Mucosa of gallbladder (tissue), 1 donor: ENCODE data around the gene ELK4. TPM values are rescaled to one million over a fixed set of nuclear protein-coding genes. Genes with fewer than 3 reads are reported as not detected.

Experiments used
- DNase-seq: peaks from one replicate; pipeline ENCODE4 v3.0.0-alpha.2; 2020; ENCODE audit warnings: low spot score
- total RNA-seq: library from RNA; stranded (reverse); gene quantifications from one replicate; pipeline ENCODE4 v1.2.1, GENCODE V29; 2021
- donor health status: DM: no; HTN: no; CAD: no.

ELK4 gene
- total RNA-seq = 74.8 TPM

GRCh38 chr1:205631768-205632668 is at the start of gene ELK4:
TSS of gene ELK4 (minus strand) at chr1:205632011. CDS start at chr1:205623882, 8,129 bp downstream.
- DNase-seq = peak; percentile 98

GRCh38 chr1:205681364-205681763 is 49.6 kb upstream of the ELK4 start:
- DNase-seq = no peak

GRCh38 chr1:205680073-205680851 is 48.5 kb upstream of the ELK4 start, which contains the start of gene SLC45A3:
TSS of gene SLC45A3 (minus strand) at chr1:205680509. CDS start at chr1:205664656, 15,853 bp downstream.
- DNase-seq = no peak

DNA sequence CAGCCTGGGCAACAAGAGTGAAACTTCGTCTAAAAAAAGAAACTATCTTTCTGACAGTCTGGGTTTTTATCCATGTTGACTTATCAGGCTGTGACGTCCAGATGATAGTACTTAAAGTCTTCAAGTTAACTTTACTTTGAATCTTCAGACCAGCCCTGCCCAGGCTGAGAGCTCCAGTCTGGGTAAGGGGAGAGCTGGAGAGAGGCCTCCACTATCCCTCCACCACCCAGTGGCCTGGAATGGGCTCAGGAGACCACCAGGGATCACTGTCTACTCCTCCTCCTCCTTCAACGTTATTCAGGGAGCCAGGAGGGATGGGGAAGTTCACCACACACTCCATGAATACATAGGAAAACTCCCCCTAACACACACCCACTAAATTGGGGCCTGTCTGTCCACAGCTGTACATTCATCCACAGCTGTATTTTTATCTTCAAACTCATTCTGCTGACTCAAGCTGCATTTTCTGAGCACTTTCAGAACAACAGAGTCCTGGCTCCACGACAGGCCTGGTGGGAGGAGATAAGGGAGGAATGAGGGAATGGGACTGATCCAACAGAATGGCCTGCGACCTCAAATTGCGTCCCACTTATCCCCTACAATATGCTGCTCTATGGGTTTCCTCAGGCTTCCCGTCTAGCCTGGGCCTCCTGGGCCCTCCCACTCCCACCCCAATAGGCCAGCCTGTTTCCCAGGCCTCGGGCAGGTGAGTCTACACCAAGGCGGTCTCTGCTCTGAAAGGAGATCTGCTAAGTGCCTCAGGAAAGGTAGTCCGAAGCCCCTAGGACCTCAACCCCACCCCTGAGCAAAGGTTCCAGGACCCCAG is 46.7 kb upstream of the ELK4 start:
- DNase-seq = no peak

DNA sequence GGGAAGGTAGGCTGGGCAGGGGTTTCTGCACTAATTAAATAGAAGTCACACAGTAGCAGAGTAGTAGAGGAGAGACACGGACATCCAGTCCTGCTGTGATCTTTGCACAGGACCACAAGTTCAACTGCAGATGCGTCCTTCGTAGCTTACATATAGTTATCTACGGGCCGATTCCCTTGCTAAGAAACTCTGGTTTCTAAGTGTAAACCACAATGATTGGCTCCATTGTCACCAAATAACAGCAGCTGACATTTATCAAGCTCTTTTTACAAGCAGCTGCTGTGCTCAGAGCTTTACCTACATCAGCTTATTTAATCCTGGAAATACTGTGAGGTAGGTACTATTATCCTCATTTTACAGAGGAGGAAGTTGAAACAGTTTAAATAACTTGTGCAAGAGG is 45.4 kb upstream of the ELK4 start:
- DNase-seq = no peak

DNA sequence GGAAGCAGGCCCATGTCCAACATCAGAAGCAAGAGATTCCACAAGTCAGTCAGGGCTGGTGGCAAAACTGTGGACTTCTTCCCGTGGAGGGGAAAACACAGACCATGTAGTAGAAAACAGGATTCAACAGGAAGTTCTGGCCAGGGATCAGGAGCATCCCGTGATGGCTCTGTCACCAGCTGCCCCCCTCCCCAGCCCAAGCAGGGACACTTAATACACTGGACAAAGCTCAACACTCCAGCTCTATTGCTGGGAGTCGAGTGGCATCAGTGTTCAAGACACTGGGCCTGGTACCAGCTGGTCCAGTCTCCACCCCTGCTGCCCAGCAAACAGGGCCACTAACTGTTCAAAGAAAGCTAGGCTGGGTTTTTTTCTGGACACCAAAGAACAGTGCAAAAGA is 44.8 kb upstream of the ELK4 start:
- no peak for DNase-seq

DNA sequence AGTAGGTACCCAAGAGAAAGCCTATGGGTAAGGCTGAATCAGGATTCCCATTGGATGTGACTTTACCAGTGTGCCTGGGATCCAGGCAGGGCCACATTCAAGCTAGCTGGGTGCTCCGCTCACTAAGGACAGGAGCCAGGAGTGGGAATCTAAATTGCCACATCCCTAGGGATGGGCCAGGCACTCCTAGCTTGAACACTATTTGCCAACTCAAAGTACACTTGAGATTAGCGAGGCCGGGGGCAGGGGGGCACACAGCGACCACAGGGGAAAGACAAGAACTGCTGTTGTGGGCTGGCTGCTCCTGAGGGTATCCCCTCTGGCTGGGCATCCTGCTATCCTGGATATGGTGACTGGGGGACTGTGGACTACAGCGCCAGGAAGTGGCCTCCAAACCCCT is 44.2 kb upstream of the ELK4 start:
- DNase-seq = no peak

- DNase-seq = no peak
Observed at GRCh38 chr1:205675247-205675646, 43.4 kb upstream of the ELK4 start.

GRCh38 chr1:205672970-205673369 is 41.2 kb upstream of the ELK4 start:
- DNase-seq = no peak

DNA sequence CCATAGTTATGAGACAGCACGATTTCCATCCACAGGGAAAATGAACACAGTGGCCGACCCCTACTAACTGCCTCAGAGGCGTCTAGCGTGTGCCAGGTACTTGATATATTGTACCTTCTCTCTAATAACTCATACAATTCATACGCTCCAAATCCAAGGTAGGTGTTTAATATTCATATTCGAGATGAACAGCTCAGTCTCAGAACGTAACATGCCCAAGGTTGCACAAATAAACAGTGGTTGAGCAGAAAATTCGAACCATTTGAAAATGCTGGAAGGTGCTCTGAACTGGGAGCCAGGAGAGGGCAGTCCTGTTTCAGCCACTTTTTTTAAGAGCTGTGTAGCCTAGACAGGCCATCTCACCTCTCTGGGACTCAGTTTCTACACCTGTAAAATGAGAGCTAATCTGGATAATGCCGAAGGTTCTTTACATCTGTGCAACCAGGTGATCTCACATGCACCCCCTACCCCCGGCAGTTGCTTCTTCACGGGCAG is 40.6 kb upstream of the ELK4 start:
- DNase-seq = no peak

DNA sequence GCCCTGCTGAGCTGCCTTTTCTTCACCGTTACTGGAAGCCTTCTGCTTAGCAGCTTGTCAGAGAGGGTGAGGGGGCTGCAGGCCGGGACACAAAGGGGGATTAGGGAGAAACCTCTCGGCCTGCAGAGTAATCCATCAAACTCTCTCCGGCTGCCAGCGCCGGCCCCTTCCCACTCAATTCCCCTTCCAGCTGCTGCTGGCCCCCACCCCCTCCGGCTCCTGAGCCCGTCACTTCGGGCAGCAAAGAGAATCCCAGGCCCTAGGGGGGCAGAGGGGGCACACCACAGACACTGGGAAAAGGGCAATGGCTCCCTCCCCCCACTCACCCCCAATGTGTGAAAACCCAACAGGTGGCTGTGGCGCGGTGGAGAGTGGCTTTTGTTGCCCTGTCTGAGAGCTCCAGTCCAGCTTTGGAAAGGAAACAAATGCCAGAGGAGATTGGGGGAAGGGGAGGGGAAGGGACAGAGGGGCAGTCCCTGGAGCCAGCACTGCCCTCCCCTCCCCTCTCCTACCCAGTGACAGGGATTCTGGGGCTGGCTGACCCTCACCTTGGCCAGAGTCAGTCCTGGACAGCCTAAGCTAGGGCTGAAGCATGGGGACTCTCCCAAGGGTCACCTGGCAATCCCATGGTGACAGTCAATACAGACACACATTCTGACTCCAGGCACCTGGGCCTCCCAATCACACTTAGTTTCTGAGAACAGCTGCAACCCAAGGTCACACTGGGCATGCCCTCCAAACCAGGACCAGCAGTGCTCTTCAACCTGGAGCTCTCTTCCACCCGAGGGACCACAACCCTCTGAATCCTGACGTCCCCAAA is 39.0 kb upstream of the ELK4 start:
- DNase-seq = no peak

DNA sequence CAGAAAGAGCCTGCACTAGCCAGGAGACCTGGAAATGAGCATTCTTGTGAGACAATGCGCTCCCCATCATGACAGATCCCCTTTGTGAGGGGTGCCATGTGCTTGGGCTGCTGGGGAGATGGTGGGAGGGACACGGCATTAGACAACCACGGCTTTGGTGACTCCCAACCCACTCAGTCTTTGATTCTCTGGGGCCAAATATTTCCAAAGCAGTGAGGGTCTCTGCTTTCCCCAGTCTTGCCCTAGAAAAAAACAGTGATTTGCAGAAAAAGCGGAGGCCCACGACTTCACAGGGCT is 38.3 kb upstream of the ELK4 start:
- DNase-seq = no peak

GRCh38 chr1:205669341-205670149 is 37.7 kb upstream of the ELK4 start:
- DNase-seq = no peak

DNA sequence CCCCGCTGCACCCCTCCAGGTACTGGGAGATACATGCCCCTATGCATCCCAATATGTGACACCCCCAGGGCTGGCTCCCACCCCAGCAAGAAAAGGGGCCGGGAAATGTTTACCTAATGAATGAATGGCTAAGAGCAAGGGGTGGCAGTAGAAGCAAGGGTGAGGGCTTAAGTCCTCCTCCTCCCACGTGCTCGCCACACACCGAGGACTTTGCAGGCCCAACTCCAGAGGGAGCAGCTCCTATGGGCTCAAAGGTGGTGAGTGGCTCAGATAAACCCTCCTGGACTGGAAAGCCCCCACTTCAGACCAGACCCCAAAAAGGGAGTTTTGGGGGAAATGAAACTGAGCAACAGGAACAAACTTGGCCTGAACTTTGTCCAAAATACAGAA is 37.1 kb upstream of the ELK4 start:
- no peak for DNase-seq

- DNase-seq = no peak
Observed at GRCh38 chr1:205667909-205668643, 36.3 kb upstream of the ELK4 start.

DNA sequence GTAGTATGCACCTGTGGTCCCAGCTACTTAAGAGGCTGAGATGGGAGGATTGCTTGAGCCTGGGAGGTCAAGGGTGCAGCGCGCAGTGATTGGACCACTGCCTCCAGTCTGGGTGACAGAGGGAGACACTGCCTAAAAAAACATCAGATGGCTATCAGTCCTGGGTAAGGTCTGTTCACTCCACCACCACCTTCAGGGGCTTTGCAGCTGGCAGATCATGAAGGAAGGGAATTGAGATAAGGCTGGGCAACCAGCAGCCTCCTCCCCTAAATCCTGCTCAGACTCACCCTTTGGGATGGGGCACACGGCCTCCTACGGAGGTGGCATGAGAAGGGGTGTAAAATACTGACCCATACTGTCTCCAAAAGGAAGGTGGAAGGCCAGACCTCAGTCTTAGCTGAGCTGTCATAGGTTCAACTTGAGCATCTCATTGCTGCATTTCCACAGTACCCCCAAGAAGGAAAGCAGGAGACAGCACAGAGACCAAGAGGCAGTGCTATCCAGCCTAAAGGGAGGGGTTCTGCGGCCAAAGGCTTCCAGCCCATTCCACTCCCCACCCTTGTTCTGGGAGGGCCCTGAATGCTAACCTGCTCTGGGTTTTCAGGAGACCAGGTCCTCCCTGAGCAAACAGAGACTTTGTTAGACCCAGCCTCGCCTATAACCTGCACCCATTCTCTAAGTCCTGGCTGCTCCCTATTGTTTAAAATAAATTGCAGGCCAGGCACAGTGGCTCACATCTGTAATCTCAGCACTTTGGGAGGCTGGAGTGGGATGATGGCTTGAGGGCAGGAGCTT is 34.8 kb upstream of the ELK4 start:
- no peak for DNase-seq

- DNase-seq = no peak
Observed at GRCh38 chr1:205665201-205666045, 33.6 kb upstream of the ELK4 start.
